SK-N-MC (cell line): ENCODE data around the gene RAB4B.
"Not testable (repeated sequence)": the region's sequence is repeated elsewhere in the genome, so short reads cannot be mapped to it uniquely, and the experiment has no call there.

Source experiments
- DNase-seq: peaks from one replicate; pipeline ENCODE4 v3.0.0-alpha.2; 2011; ENCODE audit warnings: low read depth, low spot score
- H3K27ac ChIP-seq: fragments of 200-600 bp; sonication (generic); 2 replicates; pipeline ENCODE4 v1.5.1; 2016; ENCODE audit warnings: mixed run types
- H3K36me3 ChIP-seq: fragments of 200-600 bp; sonication (generic); 2 replicates; pipeline ENCODE4 v1.6.1; 2017; ENCODE audit warnings: antibody characterized with exemption, low read length, mixed read lengths; ENCODE audit not compliant: insufficient read depth
- H3K4me3 ChIP-seq: fragments of 200-600 bp; sonication (generic); 2 replicates; pipeline ENCODE4 v1.5.1; 2016
- H3K9ac ChIP-seq: fragments of 200-600 bp; sonication (generic); 2 replicates; pipeline ENCODE4 v1.8.0; 2017; ENCODE audit warnings: mixed run types, mixed read lengths; ENCODE audit not compliant: insufficient read length
- H3K9me3 ChIP-seq: fragments of 200-600 bp; sonication (generic); 2 replicates; pipeline ENCODE4 v1.6.1; 2017; ENCODE audit warnings: low read depth, mild to moderate bottlenecking, antibody characterized with exemption, low read length, moderate library complexity, mixed read lengths
- EZH2 ChIP-seq: fragments of 200-600 bp; sonication (generic); IDR thresholded peaks from one replicate; pipeline ENCODE4 v1.6.1; 2017; ENCODE audit warnings: antibody characterized with exemption
- FOXP2 ChIP-seq: optimal IDR thresholded peaks from 2 replicates; pipeline ENCODE3; 2011; ENCODE audit warnings: mild to moderate bottlenecking, moderate library complexity; ENCODE audit not compliant: insufficient read depth; ENCODE audit errors: extremely low read length, control extremely low read depth
- POLR2AphosphoS5 ChIP-seq: IDR thresholded peaks from 2 replicates; pipeline ENCODE4 v1.6.1; 2012; ENCODE audit warnings: mild to moderate bottlenecking, low read depth, low read length, borderline replicate concordance

Gene RAB4B

GRCh38 chr19:40774916-40775631 lies 3.0 kb upstream of the RAB4B start, which contains the start of gene MIA:
Gene MIA (plus strand): TSS chr19:40775521. CDS start chr19:40775543, 22 bp downstream.
- Histone ChIP-seq H3K27ac (no peak within 1 kb of the TSS), H3K9me3 (no peaks in the 10 kb centered on the region)
- TF ChIP-seq EZH2 = no peak
- no peak for TF ChIP-seq POLR2AphosphoS5
- no peak for TF ChIP-seq FOXP2

GRCh38 chr19:40775632-40776022 lies 2.4 kb upstream of the RAB4B start:
- no peak for DNase-seq
- no peaks in the 10 kb centered on the region for H3K36me3 ChIP-seq
- no peak overlapping the region for H3K4me3 ChIP-seq
- no peak for TF ChIP-seq POLR2AphosphoS5
- TF ChIP-seq EZH2 = no peak
- TF ChIP-seq FOXP2 = no peak
- no peak overlapping the region for H3K27ac ChIP-seq
- H3K9ac ChIP-seq = no peak overlapping the region
- no peaks in the 10 kb centered on the region for H3K9me3 ChIP-seq

More at GRCh38 chr19:40774916-40775631, 3.0 kb upstream of the RAB4B start, which contains the start of gene MIA:
- no peak for DNase-seq
- H3K36me3 ChIP-seq = no peaks in the 10 kb centered on the region
- no peak within 1 kb of the TSS for H3K9ac ChIP-seq
- no peak within 1 kb of the TSS for H3K4me3 ChIP-seq

GRCh38 chr19:40776364-40776763 lies 1.7 kb upstream of the RAB4B start:
- no peak overlapping the region for H3K9ac ChIP-seq
- DNase-seq = no peak
- no peaks in the 10 kb centered on the region for H3K9me3 ChIP-seq
- TF ChIP-seq POLR2AphosphoS5 = no peak
- no peak for TF ChIP-seq EZH2
- TF ChIP-seq FOXP2 = no peak
- peak overlapping the region; percentile 100; the same call in 1 of the 2 replicates for H3K27ac ChIP-seq
- no peak overlapping the region for H3K4me3 ChIP-seq
- H3K36me3 ChIP-seq = no peaks in the 10 kb centered on the region

- no peak for TF ChIP-seq EZH2
- TF ChIP-seq POLR2AphosphoS5 = no peak
- no peak for TF ChIP-seq FOXP2
- H3K27ac ChIP-seq = peak overlapping the region; percentile 100
Observed at GRCh38 chr19:40776932-40777644, 959 bp upstream of the RAB4B start.

GRCh38 chr19:40777645-40777936 lies 456 bp upstream of the RAB4B start:
- Histone ChIP-seq H3K9me3 (no peaks in the 10 kb centered on the region), H3K4me3 (peak overlapping the region; percentile 91)
- no peak for TF ChIP-seq FOXP2
- TF ChIP-seq POLR2AphosphoS5 = peak; percentile 16; the same call in 1 of the 2 replicates

More at GRCh38 chr19:40776932-40777644, 959 bp upstream of the RAB4B start:
- H3K4me3 ChIP-seq = peak overlapping the region; percentile 91
- no peaks in the 10 kb centered on the region for H3K9me3 ChIP-seq
- H3K9ac ChIP-seq = peak overlapping the region; percentile 89
- DNase-seq = peak; percentile 87
- no peaks in the 10 kb centered on the region for H3K36me3 ChIP-seq

DNA sequence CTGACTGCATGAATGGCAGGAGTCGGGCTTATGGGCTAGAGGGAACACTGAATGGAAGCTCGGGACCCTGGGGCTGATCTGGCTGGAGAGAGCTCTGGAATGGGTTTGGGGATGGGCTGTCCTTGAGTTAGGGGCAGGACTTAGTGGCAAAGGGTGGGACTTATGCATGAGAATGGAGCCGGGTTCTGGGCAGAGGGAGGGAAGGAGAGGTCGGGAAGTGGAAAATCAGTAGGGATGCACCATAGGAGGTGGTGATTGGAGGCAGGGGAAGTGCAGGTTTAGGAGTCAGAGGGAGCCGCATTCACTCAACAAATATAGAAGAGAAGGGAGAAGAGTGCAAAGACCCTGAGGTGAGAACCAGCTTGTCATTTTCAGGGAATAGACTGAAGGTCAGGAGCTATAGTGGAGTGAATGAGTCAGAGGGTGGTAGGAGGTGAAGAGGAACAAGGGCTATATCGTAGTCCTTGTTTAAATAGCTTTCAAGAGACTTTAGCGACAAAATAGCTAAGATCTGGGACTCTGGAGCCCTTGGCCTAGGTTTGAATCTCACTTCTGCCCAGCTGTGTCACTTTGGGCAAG lies 748 bp downstream of the RAB4B start:
- peak overlapping the region; percentile 91 for H3K4me3 ChIP-seq
- H3K9me3 ChIP-seq = no peaks in the 10 kb centered on the region
- DNase-seq = no peak
- H3K27ac ChIP-seq = peak overlapping the region; percentile 80
- no peaks in the 10 kb centered on the region for H3K36me3 ChIP-seq
- TF ChIP-seq EZH2 (no peak), FOXP2 (no peak), POLR2AphosphoS5 (no peak)
- peak overlapping the region; percentile 59 for H3K9ac ChIP-seq

More at GRCh38 chr19:40777645-40777936, 456 bp upstream of the RAB4B start:
- Histone ChIP-seq H3K27ac (peak overlapping the region; percentile 100), H3K9ac (peak overlapping the region; percentile 89), H3K36me3 (no peaks in the 10 kb centered on the region)
- DNase-seq = no peak

DNA sequence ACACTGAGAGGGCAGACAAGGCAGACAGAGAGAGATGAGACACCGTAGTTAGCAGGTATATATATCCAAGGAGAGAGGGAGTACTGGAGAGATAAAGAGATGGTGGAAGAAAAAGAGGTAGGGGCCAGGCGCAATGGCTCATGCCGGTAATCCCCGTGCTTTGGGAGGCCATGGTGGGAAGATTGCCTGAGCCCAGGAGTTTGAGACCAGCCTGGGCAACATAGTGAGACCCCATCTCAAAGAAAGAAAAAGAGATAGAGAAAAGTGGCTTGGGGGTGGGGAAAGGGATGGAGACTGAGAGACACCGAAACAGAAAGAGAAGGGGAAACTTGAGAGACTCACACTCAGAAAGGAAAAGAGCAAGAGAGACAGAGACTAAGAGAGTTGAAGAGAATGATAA lies 2.5 kb downstream of the RAB4B start:
- H3K36me3 ChIP-seq = no peaks in the 10 kb centered on the region
- no peak overlapping the region for H3K9ac ChIP-seq
- no peak overlapping the region for H3K27ac ChIP-seq
- H3K4me3 ChIP-seq = no peak overlapping the region
- DNase-seq = no peak
- no peaks in the 10 kb centered on the region for H3K9me3 ChIP-seq
- TF ChIP-seq EZH2 (no peak), FOXP2 (no peak), POLR2AphosphoS5 (no peak)

- H3K9ac ChIP-seq = no peak overlapping the region
- no peak overlapping the region for H3K4me3 ChIP-seq
- no peaks in the 10 kb centered on the region for H3K36me3 ChIP-seq
- DNase-seq = no peak
- no peaks in the 10 kb centered on the region for H3K9me3 ChIP-seq
- TF ChIP-seq EZH2 (no peak), POLR2AphosphoS5 (no peak), FOXP2 (no peak)
- no peak overlapping the region for H3K27ac ChIP-seq
Observed at GRCh38 chr19:40781140-40781539, 3.1 kb downstream of the RAB4B start.

- Histone ChIP-seq H3K4me3 (no peak overlapping the region), H3K9me3 (no peaks in the 10 kb centered on the region), H3K9ac (no peak overlapping the region), H3K27ac (no peak overlapping the region), H3K36me3 (no peaks in the 10 kb centered on the region)
- no peak for DNase-seq
- TF ChIP-seq EZH2 (no peak), FOXP2 (no peak), POLR2AphosphoS5 (no peak)
Observed at GRCh38 chr19:40783711-40784110, 5.7 kb downstream of the RAB4B start.

DNA sequence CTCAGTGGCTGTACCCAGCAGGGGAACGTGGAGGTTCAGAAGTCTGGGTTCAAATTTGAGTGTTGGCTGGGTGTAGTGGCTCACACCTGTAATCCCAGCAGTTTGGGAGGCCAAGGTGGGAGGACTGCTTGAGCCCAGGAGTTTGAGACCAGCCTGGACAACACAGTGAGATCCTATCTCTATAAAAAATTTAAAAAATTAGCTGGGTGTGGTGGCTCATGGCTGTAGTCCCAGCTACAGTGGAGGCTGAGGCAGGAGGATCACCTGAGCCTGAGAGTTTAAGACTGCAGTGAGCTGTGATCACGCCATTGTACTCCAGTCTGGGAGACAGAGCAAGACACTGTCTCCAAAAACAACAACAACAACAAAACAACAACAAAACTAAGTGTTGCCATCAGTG lies 6.1 kb downstream of the RAB4B start:
- H3K36me3 ChIP-seq, DNase-seq, H3K27ac ChIP-seq, H3K9ac ChIP-seq, H3K9me3 ChIP-seq, H3K4me3 ChIP-seq: not testable (repeated sequence)
